WTC11 (cell line): Measurements from ENCODE around the gene CACNA1H. TPM values are rescaled to one million over a fixed set of nuclear protein-coding genes. Genes with fewer than 3 reads are reported as not detected.

Experiments
- ATAC-seq: fragments of 200-7000 bp; cut with Tn5 transposase; 2 replicates; pipeline ENCODE4 v1.10.0; 2021; ENCODE audit warnings: mild to moderate bottlenecking, moderate library complexity
- CTCF ChIA-PET: fragments of 300-600 bp; sonication (Branson Sonifier 250); formaldehyde crosslinking; loops from one replicate; lab custom pipeline; 2021; ENCODE audit warnings: antibody characterized with exemption; lab: Charles Lee
- POLR2A ChIA-PET: fragments of 350-600 bp; sonication (Branson Sonifier 250); formaldehyde crosslinking; loops from one replicate; lab custom pipeline; 2021; ENCODE audit warnings: antibody characterized with exemption; lab: Charles Lee
- DNase-seq: peaks from one replicate; pipeline ENCODE4 v3.0.0; 2021; ENCODE audit warnings: low spot score
- H3K27ac Mint-ChIP-seq: 2 replicates; pipeline ENCODE4 v1.8.0; 2021; ENCODE audit warnings: mixed read lengths
- H3K27me3 Mint-ChIP-seq: 2 replicates; pipeline ENCODE4 v1.8.0; 2021; ENCODE audit warnings: low read depth, mild to moderate bottlenecking, moderate library complexity, mixed read lengths
- H3K36me3 Mint-ChIP-seq: 2 replicates; pipeline ENCODE4 v1.8.0; 2021; ENCODE audit warnings: mixed read lengths
- H3K4me1 Mint-ChIP-seq: 2 replicates; pipeline ENCODE4 v1.8.0; 2022; ENCODE audit warnings: mixed read lengths
- H3K4me3 Mint-ChIP-seq: 2 replicates; pipeline ENCODE4 v1.8.0; 2021; ENCODE audit warnings: mild to moderate bottlenecking, moderate library complexity, mixed read lengths
- H3K9me3 Mint-ChIP-seq: 2 replicates; pipeline ENCODE4 v1.8.0; 2021; ENCODE audit warnings: mixed read lengths
- ETV6 ChIP-seq: sonication (generic); formaldehyde crosslinking; IDR thresholded peaks from 2 replicates; pipeline ENCODE4 v1.8.1; 2022; ENCODE audit warnings: mild to moderate bottlenecking, missing genetic modification reagents
- GABPB1 ChIP-seq: sonication (generic); formaldehyde crosslinking; IDR thresholded peaks from 2 replicates; pipeline ENCODE4 v1.8.1; 2023; ENCODE audit warnings: mild to moderate bottlenecking, missing genetic modification reagents
- JAZF1 ChIP-seq: fragments of 250-450 bp; sonication (Bioruptor Pico); IDR thresholded peaks from 2 replicates; pipeline ENCODE4 v1.9.0; 2021; ENCODE audit warnings: moderate library complexity, mild to moderate bottlenecking, inconsistent platforms
- NR3C1 ChIP-seq: sonication (generic); formaldehyde crosslinking; conservative IDR thresholded peaks from 2 replicates; pipeline ENCODE4 v1.8.1; 2023; ENCODE audit warnings: low read depth, mild to moderate bottlenecking, missing genetic modification reagents
- RORB ChIP-seq: fragments of 250-450 bp; sonication (Bioruptor Pico); IDR thresholded peaks from 2 replicates; pipeline ENCODE4 v1.9.0; 2021; ENCODE audit warnings: mild to moderate bottlenecking
- SOX15 ChIP-seq: fragments of 250-450 bp; sonication (Bioruptor Pico); IDR thresholded peaks from 2 replicates; pipeline ENCODE4 v1.9.0; 2021; ENCODE audit warnings: mild to moderate bottlenecking
- TCF7 ChIP-seq: sonication (generic); formaldehyde crosslinking; IDR thresholded peaks from 2 replicates; pipeline ENCODE4 v1.8.0; 2022; ENCODE audit warnings: mild to moderate bottlenecking, low read depth, missing genetic modification reagents, moderate library complexity
- TEAD1 ChIP-seq: sonication (generic); formaldehyde crosslinking; IDR thresholded peaks from 2 replicates; pipeline ENCODE4 v1.8.0; 2022; ENCODE audit warnings: mild to moderate bottlenecking, missing genetic modification reagents
- TEAD4 ChIP-seq: sonication (generic); formaldehyde crosslinking; IDR thresholded peaks from 2 replicates; pipeline ENCODE4 v1.8.0; 2022; ENCODE audit warnings: mild to moderate bottlenecking, missing genetic modification reagents
- total RNA-seq: library from RNA; stranded (reverse); gene quantifications from 3 replicates; pipeline ENCODE4 v1.2.3, GENCODE V29; 2021
- TF ChIP-seq, protein P1 (sequence below): sonication (generic); formaldehyde crosslinking; IDR thresholded peaks from 2 replicates; pipeline ENCODE4 v1.8.0; 2022; ENCODE audit warnings: mild to moderate bottlenecking, missing genetic modification reagents
- TF ChIP-seq, protein P2 (sequence below): sonication (generic); formaldehyde crosslinking; IDR thresholded peaks from 2 replicates; pipeline ENCODE4 v1.8.0; 2022; ENCODE audit warnings: mild to moderate bottlenecking, missing genetic modification reagents
- TF ChIP-seq, protein P3 (sequence below): sonication (generic); formaldehyde crosslinking; IDR thresholded peaks from 2 replicates; pipeline ENCODE4 v1.8.1; 2023; ENCODE audit warnings: mild to moderate bottlenecking, missing genetic modification reagents, moderate library complexity
- TF ChIP-seq, protein P4 (sequence below): sonication (generic); formaldehyde crosslinking; IDR thresholded peaks from 2 replicates; pipeline ENCODE4 v1.8.0; 2023; ENCODE audit warnings: missing genetic modification reagents
- TF ChIP-seq, protein P5 (sequence below): fragments of 250-450 bp; sonication (Bioruptor Pico); IDR thresholded peaks from 2 replicates; pipeline ENCODE4 v1.8.0; 2021; ENCODE audit warnings: mild to moderate bottlenecking
- TF ChIP-seq, protein P6 (sequence below): sonication (generic); formaldehyde crosslinking; IDR thresholded peaks from 2 replicates; pipeline ENCODE4 v1.8.1; 2023; ENCODE audit warnings: mild to moderate bottlenecking, moderate library complexity, missing genetic modification reagents
- TF ChIP-seq, protein P7 (sequence below): sonication (generic); formaldehyde crosslinking; IDR thresholded peaks from 2 replicates; pipeline ENCODE4 v1.8.1; 2022; ENCODE audit warnings: low read depth, mild to moderate bottlenecking, moderate library complexity, missing genetic modification reagents, borderline replicate concordance
- TF ChIP-seq, protein P8 (sequence below): fragments of 250-450 bp; sonication (Bioruptor Pico); IDR thresholded peaks from 2 replicates; pipeline ENCODE4 v1.9.0; 2021; ENCODE audit warnings: mild to moderate bottlenecking, borderline replicate concordance

Gene CACNA1H
- total RNA-seq, 1 experiment from 2014 or later = 38.0 TPM

DNA sequence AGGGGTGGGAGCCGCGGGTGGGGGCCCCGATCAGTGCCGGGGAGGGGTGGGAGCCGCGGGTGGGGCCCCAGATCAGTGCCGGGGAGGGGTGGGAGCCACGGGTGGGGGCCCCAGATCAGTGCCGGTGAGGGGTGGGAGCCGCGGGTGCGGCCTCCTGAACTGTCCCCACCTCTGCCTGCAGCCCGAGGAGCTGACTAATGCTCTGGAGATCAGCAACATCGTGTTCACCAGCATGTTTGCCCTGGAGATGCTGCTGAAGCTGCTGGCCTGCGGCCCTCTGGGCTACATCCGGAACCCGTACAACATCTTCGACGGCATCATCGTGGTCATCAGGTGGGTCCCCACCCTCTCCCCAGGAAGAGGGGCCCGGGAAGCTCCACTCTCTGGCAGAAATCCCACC is 52.0 kb downstream of the CACNA1H start (continued):
- no peak for TF ChIP-seq JAZF1 (CRISPR knock-in tag)
- TF ChIP-seq, all 79 proteins: peak for 0

DNA sequence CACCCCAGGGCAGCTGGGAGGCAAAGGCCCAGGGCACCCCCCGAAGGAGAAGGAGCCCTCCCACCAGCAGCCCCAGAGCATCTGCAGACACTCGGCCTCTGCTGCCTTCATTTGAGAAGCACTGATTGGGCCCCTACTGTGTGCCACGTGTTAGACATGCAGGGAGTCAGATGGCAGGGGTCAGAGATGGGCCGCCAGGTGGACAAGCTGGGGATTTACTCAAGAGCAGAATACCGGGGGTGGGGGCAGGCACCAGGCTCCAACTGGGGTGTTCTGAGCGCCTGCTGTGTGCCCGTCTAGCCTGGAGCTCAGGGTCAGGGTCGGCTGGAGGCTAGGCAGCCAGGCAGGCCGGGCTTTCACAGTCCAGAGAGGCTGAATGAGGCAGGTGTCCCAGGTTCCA is 53.4 kb downstream of the CACNA1H start:
- ChIA-PET POLR2A (interaction anchor here (0.5 to 0.6 kb wide), 2 partner anchors 71 to 757 kb away, joined by 3 to 7 read pairs; no protein-coding TSS in a partner anchor), CTCF (interaction anchor here (0.6 to 0.9 kb wide), 2 partner anchors 12 to 120 kb away, joined by 3 to 4 read pairs; no protein-coding TSS in a partner anchor)
- Mint-ChIP-seq H3K9me3 (no peaks in the 10 kb centered on the region), H3K27me3 (no peaks in the 10 kb centered on the region), H3K36me3 (peaks cover 6% of the 10 kb centered on the region; the same call in 1 of the 2 replicates), H3K4me3 (no peak overlapping the region), H3K27ac (no peak overlapping the region), H3K4me1 (no peaks in the 10 kb centered on the region)
- ATAC-seq (peak; percentile 47), DNase-seq (no peak)
- TF ChIP-seq NR3C1 (no peak), TEAD1 (CRISPR knock-in tag) (no peak), ETV6 (no peak), RORB (CRISPR knock-in tag) (no peak), TEAD4 (no peak)
- TF ChIP-seq, protein P1, sequence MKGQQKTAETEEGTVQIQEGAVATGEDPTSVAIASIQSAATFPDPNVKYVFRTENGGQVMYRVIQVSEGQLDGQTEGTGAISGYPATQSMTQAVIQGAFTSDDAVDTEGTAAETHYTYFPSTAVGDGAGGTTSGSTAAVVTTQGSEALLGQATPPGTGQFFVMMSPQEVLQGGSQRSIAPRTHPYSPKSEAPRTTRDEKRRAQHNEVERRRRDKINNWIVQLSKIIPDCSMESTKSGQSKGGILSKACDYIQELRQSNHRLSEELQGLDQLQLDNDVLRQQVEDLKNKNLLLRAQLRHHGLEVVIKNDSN (CRISPR knock-in tag) = no peak
- TF ChIP-seq, protein P2, sequence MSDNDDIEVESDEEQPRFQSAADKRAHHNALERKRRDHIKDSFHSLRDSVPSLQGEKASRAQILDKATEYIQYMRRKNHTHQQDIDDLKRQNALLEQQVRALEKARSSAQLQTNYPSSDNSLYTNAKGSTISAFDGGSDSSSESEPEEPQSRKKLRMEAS (CRISPR knock-in tag) = no peak
- TF ChIP-seq, protein P3, sequence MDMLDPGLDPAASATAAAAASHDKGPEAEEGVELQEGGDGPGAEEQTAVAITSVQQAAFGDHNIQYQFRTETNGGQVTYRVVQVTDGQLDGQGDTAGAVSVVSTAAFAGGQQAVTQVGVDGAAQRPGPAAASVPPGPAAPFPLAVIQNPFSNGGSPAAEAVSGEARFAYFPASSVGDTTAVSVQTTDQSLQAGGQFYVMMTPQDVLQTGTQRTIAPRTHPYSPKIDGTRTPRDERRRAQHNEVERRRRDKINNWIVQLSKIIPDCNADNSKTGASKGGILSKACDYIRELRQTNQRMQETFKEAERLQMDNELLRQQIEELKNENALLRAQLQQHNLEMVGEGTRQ (CRISPR knock-in tag) = no peak

DNA sequence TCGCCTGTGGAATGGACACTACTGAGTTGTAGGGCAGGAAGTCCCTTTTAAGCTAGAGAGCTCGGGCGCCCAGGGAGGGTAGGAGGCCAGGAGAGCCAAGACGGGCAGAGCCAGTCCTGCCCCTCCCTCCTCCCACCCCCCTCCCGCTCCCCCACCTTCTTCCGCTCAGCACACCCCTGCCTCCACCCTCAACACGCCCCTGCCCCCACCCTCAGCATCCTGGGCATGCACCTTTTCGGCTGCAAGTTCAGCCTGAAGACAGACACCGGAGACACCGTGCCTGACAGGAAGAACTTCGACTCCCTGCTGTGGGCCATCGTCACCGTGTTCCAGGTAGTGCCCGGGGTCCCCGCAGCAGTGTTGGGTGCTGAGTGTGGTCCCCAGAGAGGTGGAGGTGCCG is 53.9 kb downstream of the CACNA1H start:
- H3K9me3 Mint-ChIP-seq = no peaks in the 10 kb centered on the region
- TF ChIP-seq, protein P4, sequence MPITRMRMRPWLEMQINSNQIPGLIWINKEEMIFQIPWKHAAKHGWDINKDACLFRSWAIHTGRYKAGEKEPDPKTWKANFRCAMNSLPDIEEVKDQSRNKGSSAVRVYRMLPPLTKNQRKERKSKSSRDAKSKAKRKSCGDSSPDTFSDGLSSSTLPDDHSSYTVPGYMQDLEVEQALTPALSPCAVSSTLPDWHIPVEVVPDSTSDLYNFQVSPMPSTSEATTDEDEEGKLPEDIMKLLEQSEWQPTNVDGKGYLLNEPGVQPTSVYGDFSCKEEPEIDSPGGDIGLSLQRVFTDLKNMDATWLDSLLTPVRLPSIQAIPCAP (CRISPR knock-in tag) = no peak
- TF ChIP-seq SOX15 = no peak
- no peak for TF ChIP-seq GABPB1 (CRISPR knock-in tag)
- TF ChIP-seq, protein P5, sequence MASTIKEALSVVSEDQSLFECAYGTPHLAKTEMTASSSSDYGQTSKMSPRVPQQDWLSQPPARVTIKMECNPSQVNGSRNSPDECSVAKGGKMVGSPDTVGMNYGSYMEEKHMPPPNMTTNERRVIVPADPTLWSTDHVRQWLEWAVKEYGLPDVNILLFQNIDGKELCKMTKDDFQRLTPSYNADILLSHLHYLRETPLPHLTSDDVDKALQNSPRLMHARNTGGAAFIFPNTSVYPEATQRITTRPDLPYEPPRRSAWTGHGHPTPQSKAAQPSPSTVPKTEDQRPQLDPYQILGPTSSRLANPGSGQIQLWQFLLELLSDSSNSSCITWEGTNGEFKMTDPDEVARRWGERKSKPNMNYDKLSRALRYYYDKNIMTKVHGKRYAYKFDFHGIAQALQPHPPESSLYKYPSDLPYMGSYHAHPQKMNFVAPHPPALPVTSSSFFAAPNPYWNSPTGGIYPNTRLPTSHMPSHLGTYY (CRISPR knock-in tag) = no peak
- TF ChIP-seq, all 79 proteins: peak for 0
- no peak for ATAC-seq
- Mint-ChIP-seq H3K36me3 (0 out of 2 replicates have a peak, but pooled peaks cover 3% of the 10 kb centered on the region), H3K4me3 (no peak overlapping the region), H3K4me1 (no peaks in the 10 kb centered on the region), H3K27me3 (no peaks in the 10 kb centered on the region), H3K27ac (no peak overlapping the region)
- no peak for DNase-seq
- ChIA-PET POLR2A (no interaction called here), CTCF (no interaction called here)

DNA sequence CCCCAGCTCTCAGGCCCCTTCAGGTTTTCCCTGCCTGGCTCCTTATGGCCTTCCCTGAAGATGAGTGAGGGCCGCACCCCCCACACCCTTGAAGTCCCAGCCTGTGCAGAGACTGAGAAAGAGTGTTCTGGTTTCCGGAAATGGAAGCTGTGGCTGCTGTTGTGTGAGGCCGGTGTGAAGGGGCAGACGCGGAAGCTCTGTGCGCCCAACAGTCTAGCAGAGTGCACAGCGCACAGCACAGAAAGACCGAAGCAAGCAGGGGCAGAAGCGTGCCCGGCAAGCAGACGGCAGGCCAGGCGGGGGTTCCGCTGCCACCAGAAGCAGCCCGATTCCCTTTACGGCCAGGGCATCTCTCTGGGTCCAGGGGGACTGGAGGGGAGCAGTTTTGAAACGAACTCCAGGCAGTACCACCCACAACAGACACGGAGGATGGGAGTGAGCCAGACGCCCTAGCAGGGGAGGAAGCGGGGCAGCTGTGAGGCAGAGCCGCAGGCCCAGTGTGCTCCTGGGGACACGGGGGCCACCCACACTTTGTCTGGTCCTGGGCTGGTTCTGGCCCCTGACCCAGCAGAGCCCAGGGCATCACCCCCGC is 55.4 kb downstream of the CACNA1H start:
- no peak for ATAC-seq
- no peaks in the 10 kb centered on the region for H3K4me1 Mint-ChIP-seq
- 0 out of 2 replicates have a peak, but pooled peaks cover 3% of the 10 kb centered on the region for H3K36me3 Mint-ChIP-seq
- no peak for DNase-seq
- H3K4me3 Mint-ChIP-seq = no peak overlapping the region
- ChIA-PET CTCF (no interaction called here), POLR2A (no interaction called here)
- no peaks in the 10 kb centered on the region for H3K27me3 Mint-ChIP-seq
- H3K27ac Mint-ChIP-seq = no peak overlapping the region
- H3K9me3 Mint-ChIP-seq = no peaks in the 10 kb centered on the region
- TF ChIP-seq, protein P6, sequence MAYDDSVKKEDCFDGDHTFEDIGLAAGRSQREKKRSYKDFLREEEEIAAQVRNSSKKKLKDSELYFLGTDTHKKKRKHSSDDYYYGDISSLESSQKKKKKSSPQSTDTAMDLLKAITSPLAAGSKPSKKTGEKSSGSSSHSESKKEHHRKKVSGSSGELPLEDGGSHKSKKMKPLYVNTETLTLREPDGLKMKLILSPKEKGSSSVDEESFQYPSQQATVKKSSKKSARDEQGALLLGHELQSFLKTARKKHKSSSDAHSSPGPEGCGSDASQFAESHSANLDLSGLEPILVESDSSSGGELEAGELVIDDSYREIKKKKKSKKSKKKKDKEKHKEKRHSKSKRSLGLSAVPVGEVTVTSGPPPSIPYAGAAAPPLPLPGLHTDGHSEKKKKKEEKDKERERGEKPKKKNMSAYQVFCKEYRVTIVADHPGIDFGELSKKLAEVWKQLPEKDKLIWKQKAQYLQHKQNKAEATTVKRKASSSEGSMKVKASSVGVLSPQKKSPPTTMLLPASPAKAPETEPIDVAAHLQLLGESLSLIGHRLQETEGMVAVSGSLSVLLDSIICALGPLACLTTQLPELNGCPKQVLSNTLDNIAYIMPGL = no peak
- TF ChIP-seq, protein P7, sequence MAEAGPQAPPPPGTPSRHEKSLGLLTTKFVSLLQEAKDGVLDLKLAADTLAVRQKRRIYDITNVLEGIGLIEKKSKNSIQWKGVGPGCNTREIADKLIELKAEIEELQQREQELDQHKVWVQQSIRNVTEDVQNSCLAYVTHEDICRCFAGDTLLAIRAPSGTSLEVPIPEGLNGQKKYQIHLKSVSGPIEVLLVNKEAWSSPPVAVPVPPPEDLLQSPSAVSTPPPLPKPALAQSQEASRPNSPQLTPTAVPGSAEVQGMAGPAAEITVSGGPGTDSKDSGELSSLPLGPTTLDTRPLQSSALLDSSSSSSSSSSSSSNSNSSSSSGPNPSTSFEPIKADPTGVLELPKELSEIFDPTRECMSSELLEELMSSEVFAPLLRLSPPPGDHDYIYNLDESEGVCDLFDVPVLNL (CRISPR knock-in tag) = no peak
- TF ChIP-seq, protein P8, sequence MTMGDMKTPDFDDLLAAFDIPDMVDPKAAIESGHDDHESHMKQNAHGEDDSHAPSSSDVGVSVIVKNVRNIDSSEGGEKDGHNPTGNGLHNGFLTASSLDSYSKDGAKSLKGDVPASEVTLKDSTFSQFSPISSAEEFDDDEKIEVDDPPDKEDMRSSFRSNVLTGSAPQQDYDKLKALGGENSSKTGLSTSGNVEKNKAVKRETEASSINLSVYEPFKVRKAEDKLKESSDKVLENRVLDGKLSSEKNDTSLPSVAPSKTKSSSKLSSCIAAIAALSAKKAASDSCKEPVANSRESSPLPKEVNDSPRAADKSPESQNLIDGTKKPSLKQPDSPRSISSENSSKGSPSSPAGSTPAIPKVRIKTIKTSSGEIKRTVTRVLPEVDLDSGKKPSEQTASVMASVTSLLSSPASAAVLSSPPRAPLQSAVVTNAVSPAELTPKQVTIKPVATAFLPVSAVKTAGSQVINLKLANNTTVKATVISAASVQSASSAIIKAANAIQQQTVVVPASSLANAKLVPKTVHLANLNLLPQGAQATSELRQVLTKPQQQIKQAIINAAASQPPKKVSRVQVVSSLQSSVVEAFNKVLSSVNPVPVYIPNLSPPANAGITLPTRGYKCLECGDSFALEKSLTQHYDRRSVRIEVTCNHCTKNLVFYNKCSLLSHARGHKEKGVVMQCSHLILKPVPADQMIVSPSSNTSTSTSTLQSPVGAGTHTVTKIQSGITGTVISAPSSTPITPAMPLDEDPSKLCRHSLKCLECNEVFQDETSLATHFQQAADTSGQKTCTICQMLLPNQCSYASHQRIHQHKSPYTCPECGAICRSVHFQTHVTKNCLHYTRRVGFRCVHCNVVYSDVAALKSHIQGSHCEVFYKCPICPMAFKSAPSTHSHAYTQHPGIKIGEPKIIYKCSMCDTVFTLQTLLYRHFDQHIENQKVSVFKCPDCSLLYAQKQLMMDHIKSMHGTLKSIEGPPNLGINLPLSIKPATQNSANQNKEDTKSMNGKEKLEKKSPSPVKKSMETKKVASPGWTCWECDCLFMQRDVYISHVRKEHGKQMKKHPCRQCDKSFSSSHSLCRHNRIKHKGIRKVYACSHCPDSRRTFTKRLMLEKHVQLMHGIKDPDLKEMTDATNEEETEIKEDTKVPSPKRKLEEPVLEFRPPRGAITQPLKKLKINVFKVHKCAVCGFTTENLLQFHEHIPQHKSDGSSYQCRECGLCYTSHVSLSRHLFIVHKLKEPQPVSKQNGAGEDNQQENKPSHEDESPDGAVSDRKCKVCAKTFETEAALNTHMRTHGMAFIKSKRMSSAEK (CRISPR knock-in tag) = no peak
- TF ChIP-seq TCF7 (CRISPR knock-in tag) = no peak
